CD4-positive, alpha-beta T cell treated with Interleukin-17A for 1 hour (primary cell): ENCODE results near the gene MCFD2.

Source experiments
- DNase-seq: peaks from one replicate; pipeline ENCODE4 v3.0.0-alpha.2; 2020

The MCFD2 gene

DNA sequence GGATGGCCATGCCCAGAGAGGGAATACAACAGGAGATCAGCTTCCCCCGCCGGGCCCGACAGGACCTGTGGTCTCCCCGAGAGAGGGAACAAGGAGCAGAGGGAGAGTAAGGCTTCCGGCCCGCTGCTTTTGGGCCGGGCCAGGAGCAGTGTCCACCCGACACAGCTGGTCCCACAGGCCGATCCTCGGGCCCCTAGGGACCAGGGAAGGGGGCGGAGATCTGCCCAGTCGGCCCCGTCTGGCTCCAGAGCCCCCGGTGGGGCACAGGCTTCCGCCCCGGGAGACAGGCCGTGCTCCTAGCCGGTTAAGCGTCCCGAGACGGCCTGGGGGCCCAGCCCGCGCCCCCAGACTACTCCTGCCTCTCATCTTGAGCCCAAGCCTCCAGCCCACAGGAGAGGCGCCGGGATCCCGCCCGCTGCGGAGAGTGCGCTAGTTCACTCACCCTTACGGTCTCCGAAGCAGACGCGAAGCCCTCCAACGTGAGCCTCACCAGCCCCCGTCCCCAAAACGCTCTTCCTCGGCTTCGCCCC lies at the start of gene MCFD2:
TSS of gene MCFD2 (minus strand) at position 526 of the 530 bp plus-strand sequence. CDS start 6,635 bp downstream, outside the sequence.
- DNase-seq, result no peak

DNA sequence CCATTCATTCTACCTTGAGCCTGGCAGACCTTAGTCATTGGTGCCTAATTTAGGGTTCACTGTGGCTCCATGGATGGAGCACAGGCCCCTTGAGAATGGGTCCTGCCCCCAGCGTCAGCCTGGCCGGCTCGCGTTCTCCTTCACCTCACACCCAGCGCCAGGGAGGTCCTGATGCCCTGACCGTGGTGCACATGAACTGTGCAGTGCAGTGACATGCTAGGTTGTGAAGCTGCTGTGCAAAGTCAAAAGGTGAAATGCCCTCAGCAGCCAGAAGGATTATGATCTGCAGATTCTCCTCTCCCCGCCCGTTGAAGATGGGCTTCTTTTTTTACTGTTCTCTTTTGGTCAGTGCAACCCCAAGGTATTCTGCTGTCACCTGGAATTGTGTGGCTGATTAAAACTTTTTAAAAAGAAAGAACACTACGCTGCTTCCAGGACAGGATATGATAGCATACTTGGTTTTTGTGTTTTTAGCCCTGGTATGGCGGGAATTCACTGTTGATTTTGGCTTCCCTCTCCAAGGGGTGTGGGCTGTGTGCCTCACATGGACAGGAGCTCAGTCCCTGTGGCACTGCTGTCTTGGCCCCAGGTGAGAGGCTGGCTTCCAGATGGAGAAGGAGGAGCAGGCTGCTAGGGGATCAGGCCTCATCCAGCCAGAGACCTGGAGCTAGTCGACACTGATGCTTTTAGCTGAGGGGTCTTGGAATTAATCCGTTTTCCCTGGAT lies 49.4 kb upstream of the MCFD2 start:
- DNase-seq, result no peak

DNA sequence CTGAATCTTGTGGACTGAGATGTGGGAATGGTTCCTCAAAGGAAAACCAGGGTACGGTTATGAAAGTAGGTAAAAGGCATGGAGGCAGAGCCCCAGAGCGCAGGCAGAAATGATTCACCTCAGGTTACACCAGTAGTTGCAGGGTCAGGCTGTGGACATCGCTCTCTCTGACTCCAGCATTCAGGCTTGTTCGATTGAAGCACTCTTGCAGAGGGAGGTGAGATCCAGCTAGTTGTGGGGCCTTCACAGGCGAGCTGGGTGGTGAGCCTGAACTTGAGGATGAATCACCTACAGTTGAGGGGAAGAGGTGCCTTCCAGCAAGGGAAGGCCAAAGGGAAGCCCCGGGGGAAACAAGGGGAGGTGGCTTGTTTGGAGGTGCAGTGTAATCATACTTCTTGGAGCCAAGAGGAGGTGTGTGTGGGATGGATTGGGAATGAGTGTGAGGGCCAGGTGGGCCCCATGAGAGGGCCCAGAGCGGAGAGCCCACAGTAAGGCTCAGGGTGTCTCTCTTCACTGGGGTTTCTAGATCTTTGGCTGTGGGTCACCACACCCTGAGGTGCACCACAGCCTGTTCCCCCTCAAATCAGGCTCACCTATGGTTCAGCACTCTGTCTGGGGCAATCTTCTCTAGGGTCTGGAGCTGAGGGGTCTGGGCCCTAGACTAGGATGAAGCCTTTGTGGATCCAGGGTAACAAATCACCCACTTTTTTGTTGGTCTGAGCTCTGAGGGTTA lies 48.5 kb upstream of the MCFD2 start:
- DNase-seq, result no peak

DNA sequence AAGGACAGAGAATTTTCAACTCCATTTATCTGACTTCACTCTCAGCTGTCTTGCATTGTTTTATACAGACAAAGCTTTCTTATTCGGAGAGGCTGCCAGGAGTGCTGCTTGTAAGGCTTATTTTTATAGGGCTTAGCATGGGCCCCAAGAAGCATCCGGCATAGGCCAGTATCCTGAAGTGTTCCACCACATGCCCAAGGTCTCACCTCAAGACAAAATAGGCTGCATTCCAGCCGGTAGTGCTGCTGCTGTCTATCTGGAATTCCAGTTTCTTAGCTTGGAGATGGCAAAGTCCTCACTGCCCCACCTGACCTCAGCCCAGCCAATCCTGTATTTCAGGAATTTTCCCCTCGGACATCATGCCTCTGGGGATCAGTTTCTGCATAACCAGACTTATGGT lies 47.6 kb upstream of the MCFD2 start:
- DNase-seq, result no peak

DNA sequence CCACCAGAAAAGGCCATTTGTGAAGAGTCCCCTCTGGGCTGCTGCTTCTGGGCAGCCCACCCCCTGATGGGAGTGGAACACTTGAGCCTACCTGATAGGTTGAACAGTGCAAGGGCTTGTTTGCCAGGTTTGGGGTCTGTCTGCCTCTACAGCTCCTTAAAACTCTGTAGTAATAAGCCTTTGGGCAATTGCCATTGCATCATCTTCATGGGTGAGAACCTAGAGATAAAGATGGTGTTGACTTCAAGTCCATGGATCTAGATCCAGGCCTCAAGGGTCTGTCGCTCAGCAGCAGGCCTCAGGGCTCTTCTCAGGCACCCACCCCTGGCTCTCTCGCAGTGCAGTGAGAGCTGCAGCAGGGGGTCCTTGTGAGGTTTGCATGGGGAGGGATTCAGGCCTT lies 47.1 kb upstream of the MCFD2 start:
- no peak for DNase-seq

DNA sequence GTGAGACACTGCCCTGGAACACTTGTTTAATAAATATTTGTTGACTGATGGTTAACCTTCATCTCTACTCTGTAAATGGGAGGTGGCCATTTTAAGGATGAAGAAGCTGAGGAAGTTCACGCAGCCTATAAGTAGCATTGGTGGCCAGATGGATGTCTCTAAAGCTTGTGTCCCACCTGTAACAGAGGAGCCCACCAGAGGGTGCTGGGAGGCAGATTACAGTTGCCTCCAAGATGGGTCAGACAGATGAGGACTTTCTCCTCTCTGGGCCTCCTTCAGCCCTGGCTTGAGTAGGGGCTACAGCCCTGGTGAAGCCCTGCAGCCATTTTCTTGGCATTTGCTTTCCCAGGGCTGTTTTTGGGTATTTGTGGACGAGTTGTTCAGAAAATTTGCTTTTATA lies 45.0 kb upstream of the MCFD2 start:
- DNase-seq, result no peak

DNA sequence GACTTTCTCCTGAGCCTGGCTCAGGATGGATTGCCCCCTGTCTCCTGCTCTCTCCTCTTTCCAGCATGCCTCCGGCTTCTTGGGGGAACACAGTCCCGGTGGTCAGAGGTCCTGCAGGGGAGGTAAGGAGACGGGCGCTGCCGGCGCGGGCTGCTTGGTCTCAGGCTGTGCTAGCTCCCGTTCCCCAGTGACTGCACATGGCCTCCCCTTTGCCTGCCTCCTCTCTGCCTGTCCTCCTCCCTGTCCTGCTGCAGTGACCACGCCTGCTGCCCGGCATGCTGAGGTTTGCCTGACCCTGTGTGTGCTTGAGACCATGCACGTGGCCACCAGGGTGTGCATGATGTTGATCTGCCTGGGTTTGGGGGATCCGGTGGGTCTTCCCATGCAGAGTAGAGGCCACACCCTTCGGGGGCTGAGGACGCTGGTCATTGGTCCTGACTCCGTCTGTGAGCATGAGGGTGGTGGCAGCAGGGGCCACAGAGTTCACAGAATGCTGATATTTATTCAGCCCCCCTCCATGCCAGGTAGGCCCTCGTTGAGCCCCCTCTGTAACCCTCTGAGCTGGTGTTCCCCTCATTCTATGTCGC lies 42.9 kb upstream of the MCFD2 start:
- DNase-seq, result no peak

DNA sequence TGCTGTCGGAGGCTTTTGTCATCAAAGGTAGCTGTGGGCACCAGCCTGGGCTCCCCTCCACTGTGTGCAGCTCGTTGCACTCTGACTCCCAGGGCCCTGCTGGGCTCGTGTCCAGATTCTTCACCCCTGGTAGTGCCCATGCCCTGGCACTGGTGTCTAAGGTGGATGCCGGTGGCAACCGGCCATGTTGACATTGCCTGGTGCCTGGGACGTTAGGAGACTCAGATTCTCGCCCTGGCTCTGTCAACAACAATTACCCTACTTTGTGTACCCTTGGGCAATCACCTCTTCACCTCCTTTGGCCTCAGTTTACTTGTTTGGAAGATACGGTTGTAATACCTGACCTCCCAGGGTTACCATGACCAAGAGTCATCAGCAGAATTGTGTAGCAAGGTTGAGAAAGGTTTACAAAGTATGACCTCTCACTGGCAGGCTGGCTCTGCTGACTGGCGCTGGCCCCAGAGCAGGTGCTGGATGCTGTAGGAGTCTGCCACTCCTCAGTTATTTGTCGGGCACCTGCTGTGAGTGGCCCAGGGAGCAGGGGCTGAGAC lies 41.5 kb upstream of the MCFD2 start:
- DNase-seq, result no peak

DNA sequence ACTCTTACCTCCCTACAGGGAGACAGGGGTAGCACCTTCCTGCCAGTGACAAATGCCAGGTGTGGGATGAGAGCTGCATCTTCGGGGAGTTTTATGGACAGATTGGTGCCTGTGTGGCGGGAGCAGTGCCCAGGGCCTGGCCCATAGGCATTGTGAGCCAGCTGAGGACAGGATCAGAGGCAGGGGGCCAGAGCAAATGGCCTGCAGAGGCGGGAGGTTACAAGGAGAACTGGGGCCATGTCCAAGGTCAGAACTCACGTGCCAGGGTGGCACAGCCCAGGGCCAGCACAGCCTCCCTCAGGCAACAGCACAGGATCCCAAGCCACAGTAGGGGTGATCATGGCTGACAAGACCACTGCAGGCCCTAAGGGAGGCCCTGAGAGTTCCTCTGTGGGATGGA lies 40.2 kb upstream of the MCFD2 start:
- DNase-seq, result no peak

DNA sequence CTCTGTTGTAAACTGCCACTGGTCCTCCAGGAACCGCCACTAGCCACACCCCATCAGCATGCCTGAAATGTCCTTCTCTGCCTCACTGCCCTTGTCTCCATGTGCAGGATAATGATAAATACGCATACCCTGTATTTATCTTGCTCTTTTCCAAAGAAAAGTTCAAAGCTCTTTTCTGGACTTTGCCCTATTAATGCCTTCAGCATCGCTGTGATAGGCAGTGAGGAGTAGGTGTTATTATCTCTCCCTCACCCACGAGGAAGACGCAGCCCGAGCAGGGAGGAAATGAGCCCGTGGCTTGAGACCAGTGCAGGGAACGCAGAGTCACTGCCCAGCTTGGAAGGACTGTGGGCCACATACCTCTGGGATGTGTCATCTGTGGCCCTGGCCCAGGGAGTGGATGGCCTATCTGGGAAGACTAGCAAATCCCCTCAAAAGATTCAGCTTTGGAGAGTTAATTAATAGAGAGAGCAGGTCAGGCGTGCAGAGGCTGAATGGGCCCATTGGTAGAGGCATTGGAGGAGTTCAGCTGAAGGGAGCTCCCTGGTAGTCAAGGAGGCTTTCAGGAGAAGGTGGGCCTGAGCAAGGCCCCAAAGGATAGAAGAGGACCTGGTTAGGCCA lies 39.5 kb upstream of the MCFD2 start:
- DNase-seq, result no peak

DNA sequence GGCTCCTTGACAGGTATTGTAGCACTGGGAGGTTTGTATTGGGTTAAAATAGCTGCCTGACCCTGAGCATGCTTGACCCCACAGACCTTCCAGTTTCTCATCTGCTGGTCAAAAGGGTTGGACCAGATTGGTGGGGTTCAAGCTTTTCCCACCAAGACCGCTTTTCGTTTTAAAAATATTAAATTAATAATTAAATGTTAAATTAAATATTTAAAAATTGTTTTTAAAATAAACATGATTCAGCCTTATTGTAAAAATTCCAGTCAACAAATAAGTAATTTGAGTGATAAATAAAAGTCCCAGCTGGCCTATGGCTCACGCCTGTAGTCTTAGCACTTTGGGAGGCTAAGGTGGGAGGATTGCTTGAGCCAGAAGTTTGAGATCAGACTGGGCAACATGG lies 36.6 kb upstream of the MCFD2 start:
- no peak for DNase-seq

DNA sequence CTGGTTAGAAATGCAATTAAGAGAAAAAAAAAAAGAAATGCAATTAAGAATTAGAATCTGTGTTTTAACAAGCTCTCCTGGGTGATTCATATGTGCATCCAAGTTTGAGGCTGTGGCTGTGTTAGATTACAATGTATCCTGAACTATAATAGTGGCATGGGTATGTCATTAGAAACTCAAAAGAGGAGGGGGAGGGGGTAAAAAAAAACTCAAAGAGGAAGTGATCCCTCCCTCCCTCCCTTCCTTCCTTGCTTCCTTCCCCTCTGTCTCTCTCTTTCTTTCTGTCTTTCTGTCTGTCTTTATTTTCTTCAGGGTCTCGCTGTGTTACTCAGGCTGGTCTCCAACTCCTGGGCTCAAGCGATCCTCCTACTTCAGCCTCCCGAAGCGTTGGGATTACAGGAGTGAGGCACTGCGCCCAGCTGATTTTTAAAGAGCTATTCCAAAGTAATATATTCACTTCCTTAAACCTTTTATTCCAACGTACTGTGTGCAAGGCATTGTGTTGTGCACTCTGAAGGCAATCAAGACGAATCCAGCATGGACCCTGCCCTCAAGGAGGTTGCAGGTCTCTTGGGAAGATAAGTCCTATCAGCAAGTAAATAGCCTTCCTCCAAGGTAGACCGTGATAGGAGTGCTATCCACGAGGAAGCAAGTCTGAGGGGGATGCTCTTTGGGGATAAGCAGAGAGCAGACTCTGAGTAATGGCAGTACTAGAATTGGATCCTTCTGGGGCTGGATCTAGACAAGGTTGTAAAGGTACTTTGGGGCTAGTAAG lies 35.9 kb upstream of the MCFD2 start:
- no peak for DNase-seq

DNA sequence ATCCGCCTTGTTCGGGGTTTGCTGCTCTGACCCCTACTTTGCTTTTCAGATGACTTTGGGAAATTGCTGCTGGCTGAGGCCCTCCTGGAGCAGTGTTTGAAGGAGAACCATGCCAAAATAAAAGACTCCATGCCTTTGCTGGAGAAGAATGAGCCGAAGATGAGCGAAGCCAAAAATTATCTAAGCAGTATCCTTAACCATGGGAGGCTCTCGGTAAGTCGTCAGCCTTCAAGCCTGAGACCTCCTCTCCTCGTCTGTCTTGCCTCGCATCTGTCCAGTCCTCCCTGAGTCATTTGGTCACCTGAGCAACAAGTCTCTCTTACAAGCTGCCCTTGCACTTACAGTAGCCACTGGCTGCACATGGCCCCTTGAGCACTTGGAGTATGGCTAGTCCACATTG lies 34.7 kb upstream of the MCFD2 start:
- no peak for DNase-seq

DNA sequence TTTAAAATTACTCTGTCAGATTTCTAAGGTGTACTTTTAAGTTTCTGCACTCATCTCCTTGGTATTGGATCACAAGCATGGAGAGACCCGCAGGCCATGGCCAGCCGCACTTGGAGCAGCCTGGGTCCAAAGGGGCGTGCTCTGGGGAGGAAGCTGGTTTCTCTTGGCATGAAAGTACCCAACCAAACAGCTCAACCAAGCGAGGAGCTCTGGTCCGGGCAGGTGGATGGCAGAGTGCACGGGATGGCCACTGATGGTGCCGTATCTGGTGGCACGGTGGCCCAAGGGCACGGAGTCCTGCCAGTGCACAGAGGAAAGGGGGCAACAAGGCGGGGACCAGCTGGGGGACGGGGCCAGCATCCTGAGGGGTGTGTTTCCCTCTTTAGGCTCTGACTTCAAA lies 32.2 kb upstream of the MCFD2 start:
- DNase-seq, result no peak

DNA sequence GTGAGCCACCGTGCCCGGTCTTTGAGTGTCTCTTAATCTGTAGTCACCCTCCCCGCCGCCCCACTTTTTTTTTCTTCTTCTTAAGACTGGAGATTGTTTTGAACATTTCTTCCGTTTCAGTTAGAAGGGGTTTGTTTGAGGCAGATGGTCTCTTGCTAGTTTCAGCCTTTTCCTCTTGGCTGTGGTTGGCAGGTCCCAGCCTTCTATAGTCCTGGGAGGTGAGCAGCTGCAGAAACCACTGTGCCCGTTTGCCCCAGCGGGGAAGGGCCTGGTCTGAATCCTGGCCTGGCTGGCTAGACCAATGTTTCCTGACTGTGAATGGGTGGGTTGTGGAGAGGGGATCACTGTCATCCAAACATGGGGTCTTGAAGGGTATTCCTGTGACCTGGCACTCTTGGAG lies 30.1 kb upstream of the MCFD2 start:
- DNase-seq, result no peak

DNA sequence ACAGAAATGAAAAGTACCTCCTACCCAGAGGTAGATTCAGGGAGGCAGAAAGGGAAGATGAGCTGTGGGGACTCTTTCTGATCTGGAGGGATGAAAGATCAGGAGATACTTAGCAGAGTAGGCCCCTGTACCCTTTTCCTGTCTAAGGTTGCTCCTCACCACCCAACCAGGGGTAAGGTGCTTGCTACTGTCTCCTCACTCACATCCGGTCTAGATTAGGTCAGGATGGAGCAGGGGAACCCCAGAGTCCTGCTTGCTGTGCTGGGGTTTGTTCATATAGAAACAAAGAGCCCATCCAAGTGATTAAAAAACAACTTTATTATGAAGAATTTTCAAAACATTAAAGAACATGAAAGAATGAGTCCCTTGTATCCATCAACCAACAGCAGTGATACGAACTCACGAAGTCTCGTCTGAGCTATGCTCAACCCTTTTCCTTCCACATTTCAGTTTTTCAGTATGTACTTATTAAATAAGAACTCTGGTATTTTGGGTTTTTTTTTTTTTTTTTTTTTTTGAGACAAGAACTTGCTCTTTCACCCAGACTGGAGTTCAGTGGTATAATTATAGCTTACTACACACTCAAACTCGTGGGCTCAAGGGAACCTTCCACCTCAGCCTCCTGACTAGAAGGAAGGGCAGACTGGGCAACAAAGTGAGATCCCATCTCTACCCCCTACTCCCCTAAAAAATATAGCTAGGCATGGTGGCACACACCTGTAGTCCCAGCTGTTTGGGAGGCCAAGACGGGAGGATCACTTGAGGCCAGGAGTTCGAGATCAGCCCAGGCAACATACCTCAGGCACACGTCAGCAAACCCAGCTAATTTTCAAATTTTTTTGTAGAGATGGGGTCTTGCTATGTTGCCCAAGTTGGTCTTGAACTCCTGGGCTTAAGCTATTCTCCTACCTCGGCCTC lies 28.5 kb upstream of the MCFD2 start:
- peak; percentile 91 for DNase-seq

DNA sequence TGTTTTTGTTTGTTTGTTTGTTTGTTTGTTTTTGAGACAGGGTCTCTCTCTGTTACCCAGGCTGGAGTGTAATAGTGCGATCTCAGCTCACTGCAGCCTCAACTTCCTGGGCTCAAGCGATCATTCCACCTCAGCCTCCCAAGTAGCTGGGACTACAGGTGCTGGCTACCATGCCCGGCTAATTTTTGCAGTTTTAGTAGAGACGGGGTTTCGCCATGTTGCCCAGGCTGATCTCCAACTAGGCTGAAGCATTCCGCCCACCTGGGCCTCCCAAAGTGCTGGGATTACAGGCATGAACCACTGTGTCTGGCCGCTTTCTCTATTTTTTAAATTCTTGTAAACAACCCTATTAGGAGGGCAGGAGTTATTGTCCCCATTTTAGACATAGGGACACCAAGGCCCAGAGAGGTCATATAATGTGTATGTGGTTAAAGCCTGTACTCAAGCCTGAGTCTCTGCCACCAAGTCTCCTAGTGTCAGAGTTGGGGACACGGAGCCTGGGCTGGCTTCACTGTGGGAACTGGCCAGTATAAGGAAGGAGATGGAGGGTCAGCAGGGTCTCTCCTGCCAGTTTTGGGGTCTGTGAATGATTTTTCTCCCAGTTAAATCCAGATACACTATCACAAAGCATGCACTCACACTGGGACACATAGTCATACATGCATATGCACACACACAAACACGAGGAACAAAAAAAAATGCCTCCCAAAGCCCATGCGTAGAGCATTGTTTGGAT lies 27.5 kb upstream of the MCFD2 start:
- peak; percentile 20 for DNase-seq

DNA sequence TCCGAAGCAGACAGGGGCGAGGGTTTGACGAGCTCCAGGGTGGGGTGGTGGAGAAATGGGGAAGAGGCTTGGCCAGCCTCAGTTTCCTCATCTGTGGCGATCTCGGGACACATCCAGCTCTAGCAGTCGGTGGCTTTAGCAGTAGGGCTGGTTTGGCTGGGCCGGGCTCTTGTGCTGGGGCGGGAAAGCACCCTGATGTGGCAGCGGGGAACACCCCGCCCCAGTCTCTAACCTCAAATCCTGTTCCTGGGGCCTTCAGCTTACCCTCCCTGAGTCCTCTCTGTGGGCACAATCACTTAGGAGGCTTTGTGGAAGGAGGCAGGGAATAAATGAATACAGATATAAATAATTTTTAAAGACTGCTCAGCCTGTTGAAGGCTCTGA lies 26.5 kb upstream of the MCFD2 start:
- DNase-seq, result peak; percentile 87

DNA sequence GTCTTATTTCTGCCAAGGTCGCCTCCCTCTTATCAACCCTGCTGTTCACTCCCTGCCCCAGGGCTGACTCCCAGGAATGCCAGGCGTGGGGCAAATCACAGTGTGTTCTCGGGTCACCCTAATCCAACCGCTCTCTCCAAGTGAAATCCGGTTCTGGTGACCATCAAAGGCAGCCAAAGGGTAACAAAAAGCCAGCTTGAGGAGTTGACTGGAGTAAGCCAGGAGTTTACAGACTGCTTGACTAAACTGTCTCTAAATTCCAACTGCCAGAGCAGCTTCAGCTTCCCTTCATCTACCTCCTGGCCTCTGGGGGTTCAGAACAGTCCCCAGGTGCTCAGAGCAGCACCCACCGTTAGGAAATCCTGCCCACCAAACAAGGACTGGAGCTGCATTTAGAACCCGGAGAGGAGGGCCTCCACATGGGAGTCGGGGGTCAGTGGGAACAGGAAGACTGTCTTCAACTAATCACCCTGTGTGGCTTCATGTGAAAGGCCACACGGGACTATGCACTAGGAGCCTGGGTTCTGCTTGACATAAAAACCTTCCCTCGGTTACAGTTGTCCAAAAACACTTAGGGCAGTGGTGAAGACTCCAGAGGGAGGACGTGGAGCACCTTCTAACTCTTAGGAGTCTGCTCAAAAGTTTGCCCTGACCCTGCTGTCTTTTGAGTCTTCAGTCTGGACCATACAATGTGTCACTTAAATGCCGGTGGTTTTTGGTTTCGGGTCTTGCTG lies 24.2 kb upstream of the MCFD2 start:
- DNase-seq, result no peak

DNA sequence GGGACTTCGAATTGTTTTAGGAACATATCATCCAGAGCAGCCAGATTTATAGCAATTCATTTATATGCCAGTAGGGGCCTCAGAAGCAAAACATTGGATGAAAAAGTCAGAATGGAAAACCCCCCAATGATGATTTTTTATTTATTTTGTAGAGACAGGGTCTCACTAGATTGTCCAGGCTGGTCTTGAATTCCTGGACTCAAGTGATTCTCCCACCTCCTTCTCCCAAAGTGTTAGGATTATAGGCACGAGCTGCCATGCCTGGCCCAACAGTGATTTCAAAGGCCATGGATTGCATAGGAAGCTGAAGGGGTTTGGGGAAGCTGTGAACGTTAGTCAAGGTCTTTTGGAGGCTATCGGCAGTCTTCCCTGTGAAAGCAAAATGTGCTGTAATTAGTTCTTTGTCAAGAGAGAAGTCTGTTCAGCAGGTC lies 21.9 kb upstream of the MCFD2 start:
- peak; percentile 39 for DNase-seq
